GM21576 (cell line): ENCODE measurements around the gene NPAS3.

Source experiments
- ATAC-seq: cut with Tn5 transposase; IDR thresholded peaks from one replicate; pipeline ENCODE4 v1.9.1; 2021; ENCODE audit warnings: mild to moderate bottlenecking, moderate library complexity; ENCODE audit not compliant: unreplicated experiment

The NPAS3 gene

GRCh38 chr14:33414041-33414440 is 475.4 kb downstream of the NPAS3 start:
- ATAC-seq, result no peak

- no peak for ATAC-seq
Observed at GRCh38 chr14:33420051-33420627, 481.5 kb downstream of the NPAS3 start.

- ATAC-seq, result no peak
Observed at GRCh38 chr14:33430414-33431035, 491.8 kb downstream of the NPAS3 start.

GRCh38 chr14:33432407-33433023 is 493.8 kb downstream of the NPAS3 start:
- no peak for ATAC-seq

- ATAC-seq, result no peak
Observed at GRCh38 chr14:33433396-33433795, 494.7 kb downstream of the NPAS3 start.

- no peak for ATAC-seq
Observed at GRCh38 chr14:33435911-33436689, 497.4 kb downstream of the NPAS3 start.

GRCh38 chr14:33441633-33442032 is 503.0 kb downstream of the NPAS3 start:
- ATAC-seq, result no peak

- ATAC-seq, result no peak
Observed at GRCh38 chr14:33444136-33444535, 505.5 kb downstream of the NPAS3 start.

- ATAC-seq, result no peak
Observed at GRCh38 chr14:33449268-33449667, 510.6 kb downstream of the NPAS3 start.

GRCh38 chr14:33449703-33450395 is 511.2 kb downstream of the NPAS3 start:
- ATAC-seq, result no peak

GRCh38 chr14:33450416-33450815 is 511.7 kb downstream of the NPAS3 start:
- ATAC-seq, result no peak

- no peak for ATAC-seq
Observed at GRCh38 chr14:33451211-33451610, 512.5 kb downstream of the NPAS3 start.

- ATAC-seq, result no peak
Observed at GRCh38 chr14:33452995-33453394, 514.3 kb downstream of the NPAS3 start.

- no peak for ATAC-seq
Observed at GRCh38 chr14:33454022-33454595, 515.4 kb downstream of the NPAS3 start.

GRCh38 chr14:33454707-33455106 is 516.0 kb downstream of the NPAS3 start:
- no peak for ATAC-seq

GRCh38 chr14:33455654-33456345 is 517.1 kb downstream of the NPAS3 start:
- ATAC-seq, result no peak

- no peak for ATAC-seq
Observed at GRCh38 chr14:33457021-33457420, 518.3 kb downstream of the NPAS3 start.

GRCh38 chr14:33457617-33458016 is 518.9 kb downstream of the NPAS3 start:
- ATAC-seq, result no peak

GRCh38 chr14:33460164-33460563 is 521.5 kb downstream of the NPAS3 start:
- ATAC-seq, result no peak

GRCh38 chr14:33461036-33461435 is 522.4 kb downstream of the NPAS3 start:
- ATAC-seq, result no peak
